Mucosa of descending colon (tissue), 3 donors: ENCODE results near the gene ZNF451. TPM values are rescaled to one million over a fixed set of nuclear protein-coding genes. Genes with fewer than 3 reads are reported as not detected.

ENCODE experiments used
- ATAC-seq: fragments of 200-7000 bp; cut with Tn5 transposase; one replicate; pipeline ENCODE4 v1.9.1; 2020; ENCODE audit warnings: mild to moderate bottlenecking, moderate library complexity
- DNase-seq, 3 donors: peaks; one replicate each; pipeline ENCODE4 v3.0.0-alpha.2; 2020
- H3K36me3 ChIP-seq: fragments of 200-600 bp; one replicate; pipeline ENCODE4 v1.8.0; 2021; ENCODE audit warnings: low read depth, mild to moderate bottlenecking
- H3K4me1 ChIP-seq: fragments of 200-600 bp; one replicate; pipeline ENCODE4 v1.8.0; 2021; ENCODE audit warnings: low read depth, mild to moderate bottlenecking
- H3K4me3 ChIP-seq: fragments of 200-600 bp; one replicate; pipeline ENCODE4 v1.8.0; 2021; ENCODE audit warnings: mild to moderate bottlenecking
- H3K9me3 ChIP-seq: fragments of 200-600 bp; one replicate; pipeline ENCODE4 v1.8.0; 2021; ENCODE audit warnings: mild to moderate bottlenecking
- intact Hi-C, 2 donors: fragments of 100-400 bp; cut with DNase I in 1 of 2; cut with micrococcal nuclease in 1 of 2; formaldehyde crosslinking; loops; one replicate each; pipeline versions ENCODE4 v1.11.0 to v1.11.1; 2022; cut with DNase I, micrococcal nuclease
- total RNA-seq, 3 donors: library from RNA; stranded (reverse); fragmentation: NEBNext Ultra II Directional in 2 of 3; extraction: Animal tissue kit (Norgen Biotek cat#: 25700) in 2 of 3; gene quantifications; one replicate each; pipeline versions ENCODE4 v1.2.1 to v1.2.4, GENCODE V29; 2021 to 2023
- TF ChIP-seq, protein P1 (sequence below): fragments of 200-600 bp; IDR thresholded peaks from one replicate; pipeline ENCODE4 v1.8.0; 2022; ENCODE audit warnings: antibody characterized with exemption, mild to moderate bottlenecking
- donor health status: DM: no; HTN: no; CAD: no; lungs with moderate emphysema.
- donor health status: DM: no; HTN: no; CAD: no.
- donor health status: DM: no; HTN: yes; CAD: no.

The ZNF451 gene
- total RNA-seq, 3 donors from 2014 or later = 34.6 to 58.5 (median 46.0) TPM

GRCh38 chr6:57163956-57164355 lies 74.0 kb downstream of the ZNF451 start:
- ATAC-seq (no peak), DNase-seq (no peak)
- TF ChIP-seq, protein P1, sequence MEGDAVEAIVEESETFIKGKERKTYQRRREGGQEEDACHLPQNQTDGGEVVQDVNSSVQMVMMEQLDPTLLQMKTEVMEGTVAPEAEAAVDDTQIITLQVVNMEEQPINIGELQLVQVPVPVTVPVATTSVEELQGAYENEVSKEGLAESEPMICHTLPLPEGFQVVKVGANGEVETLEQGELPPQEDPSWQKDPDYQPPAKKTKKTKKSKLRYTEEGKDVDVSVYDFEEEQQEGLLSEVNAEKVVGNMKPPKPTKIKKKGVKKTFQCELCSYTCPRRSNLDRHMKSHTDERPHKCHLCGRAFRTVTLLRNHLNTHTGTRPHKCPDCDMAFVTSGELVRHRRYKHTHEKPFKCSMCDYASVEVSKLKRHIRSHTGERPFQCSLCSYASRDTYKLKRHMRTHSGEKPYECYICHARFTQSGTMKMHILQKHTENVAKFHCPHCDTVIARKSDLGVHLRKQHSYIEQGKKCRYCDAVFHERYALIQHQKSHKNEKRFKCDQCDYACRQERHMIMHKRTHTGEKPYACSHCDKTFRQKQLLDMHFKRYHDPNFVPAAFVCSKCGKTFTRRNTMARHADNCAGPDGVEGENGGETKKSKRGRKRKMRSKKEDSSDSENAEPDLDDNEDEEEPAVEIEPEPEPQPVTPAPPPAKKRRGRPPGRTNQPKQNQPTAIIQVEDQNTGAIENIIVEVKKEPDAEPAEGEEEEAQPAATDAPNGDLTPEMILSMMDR = no peak
- H3K4me3 ChIP-seq = no peak overlapping the region
- H3K36me3 ChIP-seq = no peaks in the 10 kb centered on the region
- intact Hi-C loops = no loop called here
- H3K9me3 ChIP-seq = no peaks in the 10 kb centered on the region
- no peaks in the 10 kb centered on the region for H3K4me1 ChIP-seq

- Histone ChIP-seq H3K9me3 (no peaks in the 10 kb centered on the region), H3K4me3 (no peak overlapping the region), H3K4me1 (no peaks in the 10 kb centered on the region), H3K36me3 (no peaks in the 10 kb centered on the region)
- ATAC-seq = no peak
- no peak for DNase-seq
- TF ChIP-seq, protein P1 = no peak
- intact Hi-C loops = no loop called here
These were observed 75.1 kb downstream of the ZNF451 start for GRCh38 chr6:57165080-57165479.

DNA sequence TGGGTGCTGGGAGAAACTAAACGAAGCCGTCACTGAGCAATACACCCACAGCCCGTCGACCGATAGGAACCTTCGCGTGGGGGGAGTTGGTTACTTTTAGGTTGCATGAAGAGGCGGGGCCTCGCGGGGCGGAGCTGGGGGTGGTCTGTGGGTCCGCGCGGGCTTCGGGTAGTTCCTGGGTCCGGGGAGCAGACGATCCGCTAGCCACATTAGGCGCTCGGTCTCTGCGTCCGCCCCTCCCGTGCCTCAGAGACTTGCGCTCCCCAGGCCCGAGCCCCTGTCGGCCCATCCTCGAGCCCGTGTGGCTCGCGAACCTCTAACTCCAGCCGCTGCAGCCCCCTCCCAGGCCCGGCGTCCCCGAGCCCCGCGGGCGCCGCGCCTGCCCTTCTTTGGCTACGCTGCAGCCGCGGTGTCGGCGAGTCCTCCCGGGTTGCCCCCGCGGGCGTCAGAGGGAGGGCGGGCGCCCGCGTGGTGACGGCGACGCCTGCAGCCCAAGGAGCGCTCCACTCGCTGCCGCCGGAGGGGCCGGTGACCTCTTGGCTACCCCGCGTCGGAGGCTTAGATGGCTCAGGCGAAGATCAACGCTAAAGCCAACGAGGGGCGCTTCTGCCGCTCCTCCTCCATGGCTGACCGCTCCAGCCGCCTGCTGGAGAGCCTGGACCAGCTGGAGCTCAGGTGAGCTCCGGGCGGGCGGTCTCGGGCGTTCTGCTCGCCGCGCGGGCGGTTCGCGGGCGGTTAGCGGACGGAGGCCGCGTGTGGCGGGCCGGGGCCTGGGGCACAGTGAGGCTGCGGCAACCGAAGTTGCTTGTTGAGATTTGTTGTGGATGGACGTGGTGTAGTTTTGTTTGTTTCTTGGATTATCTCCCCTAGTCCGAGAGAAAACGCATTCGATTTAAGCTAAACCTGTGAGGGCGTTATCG lies 82.4 kb downstream of the ZNF451 start, which contains the start of gene BAG2:
TSS of gene BAG2 (plus strand) at position 191 of the 920 bp plus-strand sequence. CDS start at position 563, 372 bp downstream.
- intact Hi-C loops = loop anchor here in 1 of 2 donors (10.0 kb wide), 1 partner anchor 142 kb away; the partner anchor contains the start of gene PRIM2

DNA sequence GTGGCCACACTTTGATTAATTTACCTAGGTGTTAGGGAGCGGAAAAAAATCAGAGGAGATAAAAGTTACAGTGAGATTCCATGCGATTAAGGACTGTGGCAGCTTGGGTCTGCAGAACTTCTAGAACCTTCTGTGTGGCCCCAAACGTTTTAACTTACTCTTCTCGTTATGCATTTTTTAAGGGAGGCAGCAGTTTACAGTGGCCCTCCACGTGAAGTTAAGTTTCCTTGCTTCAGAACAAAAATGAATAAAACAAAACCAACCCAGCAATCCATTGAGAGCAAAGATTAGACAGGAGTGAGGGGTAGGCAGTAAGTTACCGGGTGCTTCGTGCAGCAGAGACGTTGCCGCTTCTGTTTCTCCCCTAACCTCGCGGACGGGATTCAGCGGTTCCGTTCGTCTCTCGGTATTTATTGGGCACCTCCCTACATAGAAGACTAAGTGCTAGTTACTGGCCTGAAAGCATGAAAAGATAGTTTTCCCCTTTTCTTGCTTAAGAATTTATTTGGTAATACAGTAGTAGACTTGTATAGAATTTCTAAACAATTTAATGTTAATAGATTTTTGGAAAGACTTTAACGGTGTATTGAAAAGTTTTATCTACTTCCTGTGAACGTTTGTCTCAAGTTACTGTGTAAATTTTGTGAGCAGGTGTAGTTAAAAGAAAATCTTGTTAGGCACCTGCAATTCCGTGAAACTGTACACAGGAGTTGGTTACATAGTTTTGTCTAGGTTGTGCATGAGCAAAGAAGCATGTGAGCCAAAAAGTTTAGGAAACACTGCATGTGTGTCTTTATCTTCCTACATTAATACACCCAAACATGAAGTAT lies 83.3 kb downstream of the ZNF451 start:
- ATAC-seq (peak; percentile 27), DNase-seq (peak in 2 of 3 donors; percentile 12 to 50)
- no peaks in the 10 kb centered on the region for H3K4me1 ChIP-seq
- H3K36me3 ChIP-seq = no peaks in the 10 kb centered on the region
- H3K4me3 ChIP-seq = peak overlapping the region; percentile 27
- no peaks in the 10 kb centered on the region for H3K9me3 ChIP-seq
- intact Hi-C loops = loop anchor here in 1 of 2 donors (10.0 kb wide), 1 partner anchor 142 kb away; the partner anchor contains the start of gene PRIM2
- TF ChIP-seq, protein P1 = no peak

More for the DNA sequence above, 82.4 kb downstream of the ZNF451 start, which contains the start of gene BAG2:
- Histone ChIP-seq H3K9me3 (no peaks in the 10 kb centered on the region), H3K4me1 (no peaks in the 10 kb centered on the region), H3K4me3 (peak within 1 kb of the TSS; percentile 27), H3K36me3 (no peaks in the 10 kb centered on the region)
- TF ChIP-seq, protein P1 = peak; percentile 11
- DNase-seq = peak; percentile 83 to 90 (median 86)
- peak; percentile 93 for ATAC-seq

- no peaks in the 10 kb centered on the region for H3K4me1 ChIP-seq
- intact Hi-C loops = loop anchor here in 1 of 2 donors (10.0 kb wide), 1 partner anchor 141 kb away; the partner anchor contains the start of gene PRIM2
- no peak for ATAC-seq
These were observed 84.0 kb downstream of the ZNF451 start for GRCh38 chr6:57173886-57174510.

More at GRCh38 chr6:57173886-57174510, 84.0 kb downstream of the ZNF451 start:
- Histone ChIP-seq H3K4me3 (no peak overlapping the region), H3K36me3 (no peaks in the 10 kb centered on the region), H3K9me3 (no peaks in the 10 kb centered on the region)
- TF ChIP-seq, protein P1 = no peak
- DNase-seq = no peak
